Prostate gland (tissue), 2 donors: ENCODE measurements around the gene SLC35D1.

Experiments used
- POLR2A ChIP-seq: fragments of 450-650 bp; IDR thresholded peaks from one replicate; pipeline ENCODE4 v1.6.1; 2016; ENCODE audit warnings: antibody characterized with exemption, mild to moderate bottlenecking
- TF ChIP-seq, protein P1 (sequence below), 4 experiments: fragments of 200-600 bp in 2 of 4; fragments of 450-650 bp in 2 of 4; sonication (generic) in 2 of 4; IDR thresholded peaks; 1 replicate in 3 of 4; 2 replicates in 1 of 4; pipeline ENCODE4 v1.5.1; 2016 to 2019; ENCODE audit warnings: antibody characterized with exemption in 4 of 4, mild to moderate bottlenecking in 2 of 4, moderate library complexity in 2 of 4

DNA sequence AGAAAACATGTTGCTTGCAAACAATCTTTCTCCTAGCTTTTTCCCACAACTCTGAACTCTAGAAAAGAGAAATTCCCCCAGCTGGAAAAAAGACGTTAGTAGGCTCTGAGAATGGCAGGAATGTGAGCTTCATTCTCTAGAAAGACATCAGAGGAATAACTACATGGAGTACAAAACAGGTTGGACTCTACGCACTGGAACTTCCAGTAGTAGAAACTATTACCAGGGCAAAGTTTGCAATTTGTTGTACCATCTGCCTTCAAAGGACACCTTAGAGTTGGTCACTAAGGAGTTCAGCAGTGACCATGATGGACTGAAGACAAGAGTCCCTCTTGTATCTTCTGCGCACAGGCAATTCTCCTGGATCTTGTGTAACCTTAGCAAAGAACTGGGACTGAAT lies 60.9 kb downstream of the SLC35D1 start:
- TF ChIP-seq, protein P1, sequence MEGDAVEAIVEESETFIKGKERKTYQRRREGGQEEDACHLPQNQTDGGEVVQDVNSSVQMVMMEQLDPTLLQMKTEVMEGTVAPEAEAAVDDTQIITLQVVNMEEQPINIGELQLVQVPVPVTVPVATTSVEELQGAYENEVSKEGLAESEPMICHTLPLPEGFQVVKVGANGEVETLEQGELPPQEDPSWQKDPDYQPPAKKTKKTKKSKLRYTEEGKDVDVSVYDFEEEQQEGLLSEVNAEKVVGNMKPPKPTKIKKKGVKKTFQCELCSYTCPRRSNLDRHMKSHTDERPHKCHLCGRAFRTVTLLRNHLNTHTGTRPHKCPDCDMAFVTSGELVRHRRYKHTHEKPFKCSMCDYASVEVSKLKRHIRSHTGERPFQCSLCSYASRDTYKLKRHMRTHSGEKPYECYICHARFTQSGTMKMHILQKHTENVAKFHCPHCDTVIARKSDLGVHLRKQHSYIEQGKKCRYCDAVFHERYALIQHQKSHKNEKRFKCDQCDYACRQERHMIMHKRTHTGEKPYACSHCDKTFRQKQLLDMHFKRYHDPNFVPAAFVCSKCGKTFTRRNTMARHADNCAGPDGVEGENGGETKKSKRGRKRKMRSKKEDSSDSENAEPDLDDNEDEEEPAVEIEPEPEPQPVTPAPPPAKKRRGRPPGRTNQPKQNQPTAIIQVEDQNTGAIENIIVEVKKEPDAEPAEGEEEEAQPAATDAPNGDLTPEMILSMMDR (IDR thresholded peaks at IDR 0.05), result no peak
- no peak for TF ChIP-seq POLR2A
